HG02759 (cell line): ENCODE measurements around the gene MRPL28.

ENCODE experiments used
- ATAC-seq: cut with Tn5 transposase; IDR thresholded peaks from one replicate; pipeline ENCODE4 v1.9.1; 2021; ENCODE audit warnings: mild to moderate bottlenecking, moderate library complexity; ENCODE audit not compliant: unreplicated experiment

Gene MRPL28

GRCh38 chr16:317583-317982 lies 52.8 kb downstream of the MRPL28 start:
- ATAC-seq: no peak
